GM21447 (cell line): Measurements from ENCODE around the gene TJP3.
"Not testable (repeated sequence)": the region's sequence is repeated elsewhere in the genome, so short reads cannot be mapped to it uniquely, and the experiment has no call there.

Source experiments
- ATAC-seq: cut with Tn5 transposase; IDR thresholded peaks from one replicate; pipeline ENCODE4 v1.9.1; 2021; ENCODE audit not compliant: unreplicated experiment

Gene TJP3

GRCh38 chr19:3765757-3766156 lies 57.6 kb downstream of the TJP3 start:
- ATAC-seq, result not testable (repeated sequence)

- no peak for ATAC-seq
These were observed 58.3 kb downstream of the TJP3 start for GRCh38 chr19:3766520-3766919.

- no peak for ATAC-seq
These were observed 58.9 kb downstream of the TJP3 start for GRCh38 chr19:3767050-3767449.

GRCh38 chr19:3768015-3768747 lies 60.0 kb downstream of the TJP3 start:
- ATAC-seq, result no peak

- no peak for ATAC-seq
These were observed 60.5 kb downstream of the TJP3 start for GRCh38 chr19:3768748-3769099.

GRCh38 chr19:3769494-3769893 lies 61.3 kb downstream of the TJP3 start:
- no peak for ATAC-seq

GRCh38 chr19:3770136-3770999 lies 62.2 kb downstream of the TJP3 start:
- ATAC-seq, result no peak

GRCh38 chr19:3771000-3771905 lies 63.1 kb downstream of the TJP3 start:
- no peak for ATAC-seq

- ATAC-seq, result no peak
These were observed 63.8 kb downstream of the TJP3 start, which contains the start of gene RAX2 for GRCh38 chr19:3771906-3772455. RAX2 (minus strand) TSS chr19:3772228; CDS start chr19:3771742, 486 bp downstream.

GRCh38 chr19:3773814-3774515 lies 65.8 kb downstream of the TJP3 start:
- no peak for ATAC-seq

GRCh38 chr19:3774621-3775373 lies 66.6 kb downstream of the TJP3 start:
- no peak for ATAC-seq

GRCh38 chr19:3775374-3775711 lies 67.2 kb downstream of the TJP3 start:
- ATAC-seq, result no peak

- no peak for ATAC-seq
These were observed 67.6 kb downstream of the TJP3 start for GRCh38 chr19:3775831-3776230.

GRCh38 chr19:3776479-3777040 lies 68.4 kb downstream of the TJP3 start:
- no peak for ATAC-seq

GRCh38 chr19:3778104-3778867 lies 70.1 kb downstream of the TJP3 start:
- no peak for ATAC-seq

- no peak for ATAC-seq
These were observed 70.9 kb downstream of the TJP3 start for GRCh38 chr19:3778899-3779723.

GRCh38 chr19:3780786-3781304 lies 72.7 kb downstream of the TJP3 start:
- ATAC-seq, result no peak

GRCh38 chr19:3781603-3782002 lies 73.4 kb downstream of the TJP3 start:
- ATAC-seq, result no peak
